NCI-H1105 (cell line): ENCODE data around the gene PIK3R6.

Source experiments
- DNase-seq: peaks from one replicate; lab custom pipeline; 2025; lab: John Stamatoyannopoulos, UW

Gene PIK3R6

GRCh38 chr17:8849311-8850041 lies 18.0 kb downstream of the PIK3R6 start:
- no peak for DNase-seq

GRCh38 chr17:8847891-8848290 lies 19.6 kb downstream of the PIK3R6 start:
- no peak for DNase-seq

GRCh38 chr17:8846768-8847211 lies 20.7 kb downstream of the PIK3R6 start:
- no peak for DNase-seq

GRCh38 chr17:8844229-8845218 lies 22.9 kb downstream of the PIK3R6 start:
- no peak for DNase-seq

GRCh38 chr17:8843344-8843743 lies 24.1 kb downstream of the PIK3R6 start:
- no peak for DNase-seq

- DNase-seq = no peak
Measured at GRCh38 chr17:8841844-8842243, 25.6 kb downstream of the PIK3R6 start.

GRCh38 chr17:8839410-8839935 lies 28.0 kb downstream of the PIK3R6 start:
- DNase-seq = no peak

- DNase-seq = no peak
Measured at GRCh38 chr17:8838551-8839095, 28.9 kb downstream of the PIK3R6 start.

- peak; percentile 13 for DNase-seq
Measured at GRCh38 chr17:8837563-8838075, 29.9 kb downstream of the PIK3R6 start.

GRCh38 chr17:8836821-8837562 lies 30.5 kb downstream of the PIK3R6 start:
- DNase-seq = no peak

GRCh38 chr17:8835631-8836364 lies 31.7 kb downstream of the PIK3R6 start:
- DNase-seq = no peak

- no peak for DNase-seq
Measured at GRCh38 chr17:8835106-8835505, 32.4 kb downstream of the PIK3R6 start.

GRCh38 chr17:8832711-8833352 lies 34.6 kb downstream of the PIK3R6 start:
- no peak for DNase-seq

- no peak for DNase-seq
Measured at GRCh38 chr17:8831234-8831849, 36.1 kb downstream of the PIK3R6 start.

GRCh38 chr17:8830141-8830540 lies 37.3 kb downstream of the PIK3R6 start:
- DNase-seq = no peak

- DNase-seq = no peak
Measured at GRCh38 chr17:8829036-8829941, 38.2 kb downstream of the PIK3R6 start.

- DNase-seq = no peak
Measured at GRCh38 chr17:8828517-8828875, 39.0 kb downstream of the PIK3R6 start.

- DNase-seq = no peak
Measured at GRCh38 chr17:8826808-8827435, 40.6 kb downstream of the PIK3R6 start.
